Measurements from ENCODE around the gene RAB26. TPM values are rescaled to one million over a fixed set of nuclear protein-coding genes. Genes with fewer than 3 reads are reported as not detected.
"Not testable (repeated sequence)": the region's sequence is repeated elsewhere in the genome, so short reads cannot be mapped to it uniquely, and the experiment has no call there.

RAB26 gene
- polyA plus RNA-seq, 1 donor from 2014 or later, result 4.9 TPM

- H3K79me2 ChIP-seq (replicated peaks; ENCODE audit: insufficient read depth, low read length); H3K27ac ChIP-seq (ENCODE audit: low read length); H3K9ac ChIP-seq (ENCODE audit: low read length); H2AFZ ChIP-seq (ENCODE audit: low read depth, low read length); H4K20me1 ChIP-seq (ENCODE audit: insufficient read depth); H3K9me2 ChIP-seq (ENCODE audit: insufficient read depth, low read length); H3K4me2 ChIP-seq (ENCODE audit: low read length); H3K36me3 ChIP-seq (ENCODE audit: insufficient read depth, low read length); H3K9me3 ChIP-seq (ENCODE audit: low read length); H3F3A ChIP-seq (ENCODE audit: insufficient read depth, low read length, poor library complexity, severe bottlenecking); H3K27me3 ChIP-seq (ENCODE audit: insufficient read depth, low read depth, low read length); H3K4me3 ChIP-seq (ENCODE audit: low read length): not testable (repeated sequence)
These were observed 31.1 kb upstream of the RAB26 start for GRCh38 chr16:2117341-2117740.

GRCh38 chr16:2117960-2118722 is 30.3 kb upstream of the RAB26 start:
- not testable (repeated sequence) for H3K27me3 ChIP-seq (ENCODE audit: insufficient read depth, low read depth, low read length); H4K20me1 ChIP-seq (ENCODE audit: insufficient read depth); H3K4me3 ChIP-seq (ENCODE audit: low read length); H3K36me3 ChIP-seq (ENCODE audit: insufficient read depth, low read length); H2AFZ ChIP-seq (ENCODE audit: low read depth, low read length); H3K9ac ChIP-seq (ENCODE audit: low read length); H3K79me2 ChIP-seq (replicated peaks; ENCODE audit: insufficient read depth, low read length); H3K4me2 ChIP-seq (ENCODE audit: low read length); H3K9me3 ChIP-seq (ENCODE audit: low read length); H3F3A ChIP-seq (ENCODE audit: insufficient read depth, low read length, poor library complexity, severe bottlenecking); H3K27ac ChIP-seq (ENCODE audit: low read length); H3K9me2 ChIP-seq (ENCODE audit: insufficient read depth, low read length)

- not testable (repeated sequence) for H3K27ac ChIP-seq (ENCODE audit: low read length); H3K4me2 ChIP-seq (ENCODE audit: low read length); H3K79me2 ChIP-seq (replicated peaks; ENCODE audit: insufficient read depth, low read length); H3F3A ChIP-seq (ENCODE audit: insufficient read depth, low read length, poor library complexity, severe bottlenecking); H3K9me2 ChIP-seq (ENCODE audit: insufficient read depth, low read length); H3K4me3 ChIP-seq (ENCODE audit: low read length); H3K27me3 ChIP-seq (ENCODE audit: insufficient read depth, low read depth, low read length); H3K9ac ChIP-seq (ENCODE audit: low read length); H3K36me3 ChIP-seq (ENCODE audit: insufficient read depth, low read length); H4K20me1 ChIP-seq (ENCODE audit: insufficient read depth); H3K9me3 ChIP-seq (ENCODE audit: low read length); H2AFZ ChIP-seq (ENCODE audit: low read depth, low read length)
- peak; percentile 40 for TF ChIP-seq CTCF (IDR thresholded peaks at IDR 0.05; ENCODE audit: poor library complexity, severe bottlenecking)
- TF ChIP-seq SMC3 (conservative IDR thresholded peaks at IDR 0.05; ENCODE audit: poor library complexity), result peak; percentile 35
These were observed 27.1 kb upstream of the RAB26 start for GRCh38 chr16:2121325-2121724.

- Histone ChIP-seq H3K4me2 (ENCODE audit: low read length) (no peak overlapping the region), H3K36me3 (ENCODE audit: insufficient read depth, low read length) (no peaks in the 10 kb centered on the region), H3F3A (ENCODE audit: insufficient read depth, low read length, poor library complexity, severe bottlenecking) (no peaks in the 10 kb centered on the region), H3K9ac (ENCODE audit: low read length) (no peak overlapping the region), H3K9me2 (ENCODE audit: insufficient read depth, low read length) (no peaks in the 10 kb centered on the region), H2AFZ (ENCODE audit: low read depth, low read length) (no peak overlapping the region), H3K9me3 (ENCODE audit: low read length) (no peaks in the 10 kb centered on the region), H4K20me1 (ENCODE audit: insufficient read depth) (no peaks in the 10 kb centered on the region), H3K4me3 (ENCODE audit: low read length) (no peak overlapping the region), H3K79me2 (replicated peaks; ENCODE audit: insufficient read depth, low read length) (no peaks in the 10 kb centered on the region), H3K27me3 (ENCODE audit: insufficient read depth, low read depth, low read length) (no peaks in the 10 kb centered on the region), H3K27ac (ENCODE audit: low read length) (no peak overlapping the region)
- no peak for TF ChIP-seq REST (IDR thresholded peaks at IDR 0.05; ENCODE audit: borderline replicate concordance)
- TF ChIP-seq SMC3 (conservative IDR thresholded peaks at IDR 0.05; ENCODE audit: poor library complexity), result no peak
These were observed 26.6 kb upstream of the RAB26 start for GRCh38 chr16:2121853-2122252.
